ENCODE results near the gene CDH4.

The CDH4 gene

DNA sequence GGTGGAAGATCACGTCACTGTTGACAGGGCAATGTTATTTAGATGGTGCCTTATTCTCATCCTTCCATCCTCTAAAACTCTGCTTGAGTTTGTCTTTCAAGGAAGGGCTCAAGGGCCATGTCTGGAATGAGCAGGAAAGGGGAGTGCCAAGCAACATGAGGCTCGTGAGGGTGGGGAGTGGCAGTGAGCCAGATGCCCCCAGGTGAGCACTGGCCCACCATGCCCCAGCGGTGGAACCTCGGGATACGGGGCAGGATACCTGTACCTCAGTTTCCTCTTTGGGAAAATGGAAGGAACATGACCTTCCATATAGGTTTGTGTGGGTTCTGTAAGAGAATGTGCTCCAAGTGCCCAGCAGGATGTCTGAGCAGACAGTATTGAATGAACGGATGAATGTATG, 476.3 kb downstream of the CDH4 start:
- no peak for DNase-seq

DNA sequence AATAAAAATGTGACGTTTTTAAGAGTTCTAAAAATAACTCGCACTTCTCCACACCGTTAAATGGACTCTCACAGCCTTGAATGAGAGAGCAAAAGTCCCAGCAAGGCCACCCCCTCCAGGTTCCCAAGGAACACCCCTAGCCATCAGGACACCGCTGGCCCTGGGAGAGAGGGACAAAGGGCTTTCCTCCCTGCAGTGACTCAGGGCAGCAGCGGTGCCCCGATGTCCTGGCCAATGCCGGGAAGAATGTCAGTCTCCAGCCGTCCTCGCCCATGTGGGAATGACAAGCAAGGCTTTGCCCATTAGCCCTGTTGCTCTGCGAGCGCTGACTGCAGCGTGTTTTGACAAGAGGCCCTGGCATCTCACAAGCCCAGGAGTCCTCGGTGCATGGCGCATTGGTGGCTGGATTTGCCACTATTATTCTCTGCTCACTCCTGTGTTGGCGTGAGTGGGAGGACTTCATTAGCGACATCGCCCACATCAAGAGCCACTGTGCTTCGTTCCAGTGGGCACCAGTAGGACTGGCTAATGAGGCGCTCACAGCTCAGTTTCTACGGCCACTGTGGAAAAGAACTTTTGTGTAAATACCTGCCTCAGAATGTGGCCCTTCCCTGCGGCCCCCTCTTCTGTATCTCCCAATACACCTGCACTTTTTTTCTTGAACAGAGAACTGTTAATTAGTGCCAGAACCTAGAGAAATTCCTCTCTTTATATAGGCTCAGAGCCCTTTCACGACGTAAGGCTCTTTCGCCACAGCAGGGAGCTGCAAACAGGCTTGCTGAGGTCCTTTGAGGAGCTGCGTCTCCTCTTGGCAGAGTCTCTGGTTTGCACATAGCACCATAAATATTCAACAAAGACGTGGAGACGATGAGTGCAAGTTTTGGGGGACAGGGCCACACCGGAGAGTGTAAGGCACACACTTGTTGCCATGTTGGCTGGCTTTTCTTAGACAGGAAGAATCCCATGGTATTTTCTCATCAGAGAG, 477.0 kb downstream of the CDH4 start:
- DNase-seq, result no peak

DNA sequence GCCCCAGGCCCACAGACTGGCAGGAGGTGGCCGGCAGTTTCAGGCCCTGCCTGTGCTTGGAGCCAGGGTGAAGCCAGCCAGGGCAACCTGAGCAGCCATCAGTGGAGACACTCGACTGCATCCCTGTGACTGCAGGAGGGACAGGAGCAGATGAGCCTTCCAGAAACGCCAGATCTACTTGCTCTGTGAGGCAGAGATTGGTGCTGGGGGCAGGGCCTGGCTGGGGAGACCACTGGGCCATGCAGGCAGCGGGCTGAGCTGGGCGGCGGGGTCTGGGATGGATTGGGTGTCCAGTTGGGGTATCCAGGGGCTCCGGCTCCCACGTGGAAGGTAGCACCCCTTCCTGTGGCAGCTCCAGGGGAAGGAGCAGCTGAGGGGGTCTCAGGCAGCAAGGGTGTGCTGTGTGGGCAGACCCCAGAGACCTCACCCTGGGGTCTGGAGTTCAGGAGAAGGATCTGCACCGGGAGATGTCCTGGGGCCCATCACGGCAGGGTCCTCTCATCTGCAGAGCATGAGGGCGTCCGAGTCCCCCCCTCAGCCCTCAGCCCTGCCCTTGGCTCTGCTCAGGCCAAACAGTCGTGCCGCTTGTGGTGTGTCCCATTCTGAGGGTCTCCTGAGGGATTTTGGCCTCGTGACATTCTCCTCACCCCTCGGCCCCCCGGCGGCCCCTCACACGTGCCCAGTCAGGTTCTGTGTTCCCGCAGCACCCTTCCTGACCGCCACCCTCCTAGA, 478.7 kb downstream of the CDH4 start:
- no peak for DNase-seq

DNA sequence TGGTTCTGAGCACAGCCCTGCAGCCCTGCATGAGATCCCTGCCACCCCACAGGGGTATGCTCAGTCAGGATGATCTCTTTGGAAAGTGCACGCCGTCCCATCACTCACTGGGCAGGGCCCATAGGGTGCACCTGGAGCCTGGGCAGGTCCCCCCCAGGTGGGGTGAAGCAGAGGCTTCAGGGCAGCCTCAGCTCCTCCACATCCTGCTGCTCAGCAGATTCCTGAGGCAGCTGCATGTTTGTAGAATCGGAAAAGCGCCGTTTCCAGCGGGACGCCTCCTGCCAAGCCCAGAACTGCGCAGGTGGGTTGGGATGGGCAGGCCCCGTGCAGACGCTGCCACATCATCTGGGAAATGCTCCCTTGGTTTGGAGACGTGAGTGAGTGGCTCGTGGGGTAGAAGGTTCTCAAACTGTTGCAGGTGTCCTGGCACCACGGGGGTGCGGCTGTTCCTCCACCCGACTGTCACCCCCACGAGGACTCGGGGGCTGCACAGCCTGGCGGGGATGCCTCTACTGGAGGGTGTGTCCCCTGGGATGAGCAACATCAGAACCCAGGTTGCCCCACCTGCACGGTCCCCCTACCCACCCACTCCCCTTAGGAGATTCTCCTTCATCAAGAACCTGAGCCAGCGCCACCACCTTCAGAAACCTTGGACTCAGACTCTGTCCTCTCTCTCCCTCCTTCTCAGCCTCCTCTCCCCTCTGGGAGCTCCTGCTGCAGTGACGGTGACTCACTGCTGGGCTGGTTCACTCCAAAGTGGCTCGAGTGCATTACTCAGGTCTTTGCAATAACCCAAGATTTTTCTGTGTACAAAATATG, 479.5 kb downstream of the CDH4 start:
- no peak for DNase-seq

DNA sequence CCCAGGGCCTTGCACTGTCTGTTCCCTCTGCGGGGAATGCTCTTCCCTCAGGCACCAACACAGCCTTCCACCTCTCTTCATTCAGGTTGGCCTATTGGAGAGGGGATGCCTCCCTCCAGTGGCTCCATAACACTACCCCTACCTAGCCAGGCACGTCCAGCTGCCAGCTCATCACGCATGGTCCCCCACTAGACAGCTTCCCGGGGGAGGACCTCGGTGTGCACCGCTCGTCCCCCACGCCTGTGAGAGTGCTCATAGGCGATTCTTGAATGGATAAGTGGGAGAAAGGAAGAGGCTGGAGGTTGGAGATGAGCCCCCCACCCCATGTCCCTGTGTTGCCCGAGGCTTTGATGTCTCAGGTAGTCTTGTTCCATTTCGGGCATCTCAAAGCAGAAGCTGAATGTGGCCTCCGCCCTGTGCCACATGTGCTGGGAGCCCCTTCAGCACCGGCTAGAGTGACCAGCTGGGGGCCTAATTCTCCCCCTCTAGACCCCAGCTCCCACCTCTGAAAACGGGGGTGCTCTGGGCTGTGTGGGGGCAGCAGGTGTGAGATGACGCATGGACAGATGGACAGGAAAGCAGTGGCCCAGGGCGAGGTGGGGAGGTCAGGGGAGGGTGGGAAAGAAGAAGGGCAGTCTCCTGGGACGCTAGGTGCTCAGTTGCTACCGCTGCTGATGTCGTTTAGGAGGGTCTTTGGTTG, 480.6 kb downstream of the CDH4 start:
- DNase-seq, result no peak

DNA sequence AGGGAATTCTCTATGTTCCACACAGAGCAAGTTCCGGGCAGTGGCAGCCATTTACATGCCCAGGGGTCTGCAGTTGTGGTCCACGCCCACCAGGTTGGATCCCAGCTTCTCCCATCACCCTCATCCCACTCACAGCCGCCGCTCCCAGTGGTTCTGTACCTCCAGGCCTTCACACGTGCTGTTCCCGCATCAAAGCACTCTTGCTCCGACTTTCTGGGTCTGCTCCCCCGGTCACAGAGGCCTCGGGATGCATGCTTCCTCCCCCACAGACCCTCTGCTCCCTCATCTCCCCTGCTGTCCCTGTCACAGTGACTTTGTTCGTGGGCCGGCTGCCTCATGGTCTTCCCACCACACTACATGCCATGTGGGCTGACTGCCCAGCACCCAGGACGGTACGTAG, 481.2 kb downstream of the CDH4 start:
- no peak for DNase-seq

DNA sequence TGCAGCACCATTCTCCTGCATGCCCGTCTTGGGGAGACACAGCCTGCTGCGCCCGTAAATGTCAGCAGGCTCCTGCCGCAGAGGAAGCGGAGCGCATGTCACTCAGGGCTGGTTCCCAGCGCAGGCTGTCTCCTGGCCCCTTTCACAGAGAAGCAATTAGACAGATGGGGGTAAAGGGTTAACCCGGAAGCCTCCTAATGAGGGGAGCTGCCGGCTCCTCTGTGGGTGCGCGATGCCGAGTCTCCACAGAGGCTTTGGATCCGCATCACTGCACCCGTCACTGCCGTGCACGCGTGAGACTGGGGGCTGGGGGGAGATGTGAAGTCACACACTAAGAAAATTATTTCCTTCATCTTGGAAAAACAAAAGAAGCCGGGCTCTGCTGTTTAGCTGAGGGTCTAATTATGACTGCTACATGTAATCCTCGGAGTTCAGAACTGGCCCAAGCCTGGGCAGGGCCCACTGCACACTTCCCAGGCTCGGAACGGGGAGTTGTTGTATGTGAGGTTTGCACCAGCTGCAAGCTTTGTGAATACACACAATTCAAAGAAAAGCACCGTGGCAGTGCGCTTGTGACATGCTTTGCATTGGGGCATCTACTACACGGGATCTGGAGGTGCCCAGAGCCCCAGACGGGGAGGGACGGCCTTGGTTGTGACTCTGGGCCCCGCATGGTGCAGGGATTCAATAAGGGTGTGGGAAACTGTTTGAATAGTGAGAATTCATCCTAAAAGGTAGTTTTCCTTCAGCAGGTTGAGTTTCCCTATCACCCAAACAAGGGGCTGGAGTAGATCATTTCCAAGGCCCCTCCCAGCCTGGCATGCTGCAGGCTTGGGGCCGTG, 482.1 kb downstream of the CDH4 start:
- DNase-seq, result no peak

DNA sequence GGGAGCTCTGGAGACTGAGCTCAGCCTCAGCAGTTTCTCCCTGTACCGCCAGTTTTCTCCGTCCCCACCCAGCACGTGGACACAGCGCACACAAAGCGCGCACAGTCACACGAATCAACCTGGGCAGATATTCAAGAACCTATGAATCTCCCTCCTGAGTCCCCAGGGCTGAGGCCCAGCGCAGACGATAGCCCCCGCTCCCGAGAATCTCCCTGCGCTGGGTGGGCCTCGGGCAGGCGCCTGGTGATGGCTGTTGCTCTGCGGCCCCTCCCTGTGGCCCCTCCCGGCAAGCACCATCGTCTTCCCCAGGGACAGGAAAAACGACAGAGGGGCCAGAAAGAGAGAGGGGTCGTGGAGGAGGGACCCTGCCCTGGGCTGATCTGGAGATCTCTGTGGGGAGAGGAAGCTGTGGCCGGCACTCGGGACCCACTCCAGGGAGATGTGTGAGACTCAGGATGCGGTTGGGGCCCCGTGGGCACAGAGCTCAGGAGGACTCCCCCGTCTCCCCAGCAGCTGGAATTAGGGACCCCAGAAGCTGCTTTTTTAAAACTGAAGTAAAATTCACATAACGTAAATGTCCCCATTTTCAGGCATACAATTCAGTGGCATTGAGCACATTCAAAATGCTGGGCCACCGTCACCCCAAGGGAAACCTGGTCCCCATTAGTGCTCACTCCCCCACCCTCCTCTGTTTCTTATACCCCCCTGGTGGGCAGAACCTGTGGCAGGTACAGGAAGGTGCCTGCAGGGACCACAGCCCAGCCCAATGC, 482.9 kb downstream of the CDH4 start:
- DNase-seq, result no peak

DNA sequence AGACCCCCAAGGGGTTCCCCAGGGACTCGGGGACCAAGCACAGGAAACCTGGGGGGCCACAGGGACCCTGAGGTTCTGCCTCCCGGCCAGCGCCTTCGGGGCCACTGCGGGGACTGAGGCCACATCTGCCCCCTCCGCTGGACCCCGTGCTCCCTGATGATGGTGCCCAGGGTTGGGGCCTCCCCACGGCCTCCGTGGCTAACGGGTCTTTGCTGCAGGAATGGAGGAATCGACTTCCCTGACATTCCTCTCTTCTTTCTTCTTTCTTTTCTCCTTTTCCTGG, 483.4 kb downstream of the CDH4 start:
- no peak for DNase-seq

DNA sequence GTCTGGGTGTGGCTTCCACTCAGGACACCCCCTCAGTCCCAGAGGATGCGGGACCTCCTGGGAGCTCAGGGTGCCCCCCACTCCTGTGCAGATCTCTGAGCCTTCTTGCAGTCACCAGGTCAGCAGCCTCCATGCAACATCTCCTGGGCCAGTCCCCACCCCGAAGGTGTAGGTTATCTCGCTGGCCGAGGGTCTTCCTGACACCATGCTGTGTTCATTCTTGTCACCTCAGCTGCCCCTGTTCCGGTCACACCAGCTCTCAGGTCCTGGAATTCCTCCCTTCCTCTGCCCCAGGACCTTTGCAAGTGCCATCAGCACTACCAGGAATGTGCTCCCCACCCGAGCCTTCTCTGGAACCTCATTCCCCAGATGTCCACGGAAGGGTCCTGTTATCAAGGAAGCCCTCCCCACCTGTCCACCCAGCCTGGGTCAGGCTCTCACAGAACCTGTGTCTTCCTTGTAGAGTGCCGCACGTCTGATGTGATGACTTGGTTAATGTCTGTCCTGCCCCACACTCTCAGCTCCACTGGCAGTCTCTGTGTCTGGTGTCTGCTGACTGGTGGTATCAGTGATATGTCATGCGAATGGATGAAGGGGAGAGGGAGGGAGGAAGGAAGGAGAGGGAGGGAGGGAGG, 484.1 kb downstream of the CDH4 start:
- DNase-seq, result no peak

DNA sequence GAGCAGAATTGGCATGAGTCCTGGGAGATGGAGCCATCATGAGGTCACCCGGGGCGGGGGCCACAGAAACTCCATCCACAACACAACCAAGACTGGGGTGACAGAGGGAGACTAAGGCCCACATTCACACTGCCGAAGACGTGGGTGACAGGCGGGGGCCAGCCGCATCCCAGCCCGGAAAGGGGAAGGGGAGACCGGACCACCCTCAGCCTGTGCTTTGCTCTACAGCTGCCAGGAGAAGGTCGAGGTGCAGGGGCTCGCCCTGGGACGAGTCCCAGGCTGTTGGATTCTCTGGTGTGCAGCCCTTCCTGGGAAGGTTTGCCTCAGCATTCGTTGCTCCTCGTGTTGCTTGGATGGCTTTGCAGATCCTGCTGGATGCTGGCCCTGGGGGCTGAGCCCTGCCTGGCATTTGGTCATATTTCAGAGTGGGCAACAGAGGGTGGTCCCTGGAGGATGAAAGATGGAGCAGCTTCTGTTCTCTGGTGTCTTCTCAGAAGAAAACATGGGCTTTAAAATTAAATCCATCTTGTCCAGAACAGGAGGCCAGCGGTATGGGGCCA, 484.8 kb downstream of the CDH4 start:
- DNase-seq, result no peak

DNA sequence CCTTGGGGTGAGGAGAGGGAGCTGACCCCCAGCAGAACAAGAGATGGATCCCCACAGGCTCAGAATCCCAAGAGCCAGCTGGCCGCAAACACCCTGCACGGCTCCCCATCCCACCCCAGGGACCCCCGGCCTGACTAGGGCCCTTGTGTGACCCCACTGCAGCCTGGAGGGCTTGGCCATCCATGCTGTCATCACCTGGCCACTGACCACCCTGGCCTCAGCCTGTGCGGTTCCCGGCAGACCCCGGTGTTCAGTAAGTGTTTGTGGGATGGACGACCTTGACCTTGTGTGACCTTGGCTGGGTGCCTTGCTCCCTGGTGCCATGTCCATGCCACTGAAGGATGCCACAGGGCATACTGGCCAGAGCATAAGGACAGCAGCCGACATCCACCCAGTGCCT, 485.3 kb downstream of the CDH4 start:
- no peak for DNase-seq

DNA sequence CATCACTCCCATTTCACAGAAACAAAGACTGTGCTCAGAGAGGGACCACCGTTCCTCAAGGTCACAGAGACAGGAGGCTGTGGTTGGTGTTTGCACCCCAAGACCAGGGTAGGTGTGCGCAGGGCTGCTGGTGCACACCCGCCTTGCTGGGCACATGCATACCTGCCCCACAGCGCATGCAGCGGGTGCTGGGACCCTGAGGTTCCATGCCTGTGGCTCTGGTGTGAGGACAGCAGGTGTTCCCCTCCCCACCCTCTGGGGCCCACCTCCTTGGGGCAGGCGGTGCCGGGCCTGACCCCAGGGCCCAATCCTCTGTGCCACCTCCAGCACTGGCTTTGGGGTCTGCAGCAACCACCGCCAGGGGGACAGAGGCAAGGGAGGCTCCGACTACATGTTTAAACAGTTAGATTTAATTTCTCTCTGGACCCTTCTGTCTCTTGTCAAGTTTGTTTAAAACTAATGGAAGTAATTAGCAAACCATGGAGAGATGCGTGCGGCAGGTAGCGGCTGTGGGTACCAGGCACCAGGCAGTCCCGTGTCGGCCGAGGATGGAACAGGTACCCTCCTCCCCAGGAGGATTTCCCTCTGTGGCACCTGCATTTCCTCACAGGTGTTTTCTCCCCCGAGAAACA, 485.9 kb downstream of the CDH4 start:
- no peak for DNase-seq

DNA sequence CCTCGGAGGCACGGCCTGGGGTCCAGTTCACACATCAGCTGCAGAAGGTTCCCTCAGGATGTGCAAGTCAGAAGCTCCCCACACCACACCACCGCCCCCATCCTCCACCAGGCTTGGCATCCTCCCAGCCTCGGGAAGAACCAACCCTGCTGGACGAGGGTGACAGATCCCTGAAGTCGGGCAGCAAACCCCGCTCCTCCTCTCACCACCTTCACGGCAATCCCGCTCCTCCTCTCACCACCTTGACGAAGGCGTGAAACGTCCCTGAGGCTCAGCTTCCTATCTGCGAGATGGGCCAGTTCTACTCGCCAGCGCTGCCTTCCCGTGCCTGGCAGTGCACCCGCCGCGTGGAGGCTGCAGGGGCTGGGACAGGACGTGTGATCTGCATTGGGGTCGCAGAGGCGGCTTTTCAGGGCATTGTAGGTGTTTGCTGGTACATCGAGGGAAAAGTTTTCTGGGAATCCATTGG, 486.6 kb downstream of the CDH4 start:
- no peak for DNase-seq

DNA sequence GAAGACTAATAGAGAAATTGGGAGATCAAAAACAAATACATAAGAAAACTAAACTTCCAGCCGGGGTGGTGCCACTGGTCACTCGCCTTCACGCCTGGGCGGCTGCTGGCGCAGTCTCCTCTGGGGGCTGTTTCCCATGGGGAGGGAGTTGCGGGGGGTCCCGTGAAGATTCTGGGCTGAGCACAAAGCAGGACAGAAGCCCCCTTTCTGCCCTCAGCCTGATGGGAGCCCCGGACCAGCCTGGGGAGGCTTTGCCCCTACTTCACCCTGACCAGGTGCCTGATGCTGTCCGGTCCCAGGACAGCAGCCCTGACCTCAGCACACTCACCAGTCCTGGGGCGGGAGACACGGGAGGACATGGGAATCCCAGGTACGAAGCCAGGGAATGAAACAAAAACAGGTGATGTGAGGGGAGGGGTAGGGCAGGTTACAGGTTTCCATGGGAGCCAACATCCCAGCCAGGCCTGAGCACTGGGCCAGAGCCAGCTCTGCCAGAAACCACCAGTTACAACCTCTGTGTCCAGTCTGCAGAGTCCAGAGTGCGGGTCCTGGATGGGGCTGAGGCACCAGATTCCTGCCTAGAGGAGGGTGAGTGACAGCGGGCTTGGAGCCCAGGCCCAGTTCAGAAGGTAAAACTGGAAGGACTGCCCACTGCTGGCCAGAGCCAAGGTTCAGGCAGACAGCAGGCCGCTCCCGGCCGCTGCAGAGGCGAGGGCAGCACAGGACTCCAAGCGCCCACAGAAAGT, 487.2 kb downstream of the CDH4 start:
- no peak for DNase-seq

DNA sequence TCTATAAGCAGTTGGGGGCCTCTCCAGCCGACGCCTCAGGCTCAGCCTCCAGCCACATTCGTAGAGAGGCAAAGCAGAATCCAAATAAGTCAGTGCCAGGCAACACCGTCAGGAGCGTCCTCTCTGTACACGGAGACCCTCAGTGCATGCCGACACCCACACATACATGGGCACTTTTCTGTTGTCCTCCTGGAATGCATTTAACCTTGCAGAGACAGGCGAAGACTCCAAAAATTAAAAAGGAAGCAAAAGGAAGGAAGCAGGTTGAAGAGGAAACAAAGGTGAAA, 487.7 kb downstream of the CDH4 start:
- DNase-seq, result no peak

DNA sequence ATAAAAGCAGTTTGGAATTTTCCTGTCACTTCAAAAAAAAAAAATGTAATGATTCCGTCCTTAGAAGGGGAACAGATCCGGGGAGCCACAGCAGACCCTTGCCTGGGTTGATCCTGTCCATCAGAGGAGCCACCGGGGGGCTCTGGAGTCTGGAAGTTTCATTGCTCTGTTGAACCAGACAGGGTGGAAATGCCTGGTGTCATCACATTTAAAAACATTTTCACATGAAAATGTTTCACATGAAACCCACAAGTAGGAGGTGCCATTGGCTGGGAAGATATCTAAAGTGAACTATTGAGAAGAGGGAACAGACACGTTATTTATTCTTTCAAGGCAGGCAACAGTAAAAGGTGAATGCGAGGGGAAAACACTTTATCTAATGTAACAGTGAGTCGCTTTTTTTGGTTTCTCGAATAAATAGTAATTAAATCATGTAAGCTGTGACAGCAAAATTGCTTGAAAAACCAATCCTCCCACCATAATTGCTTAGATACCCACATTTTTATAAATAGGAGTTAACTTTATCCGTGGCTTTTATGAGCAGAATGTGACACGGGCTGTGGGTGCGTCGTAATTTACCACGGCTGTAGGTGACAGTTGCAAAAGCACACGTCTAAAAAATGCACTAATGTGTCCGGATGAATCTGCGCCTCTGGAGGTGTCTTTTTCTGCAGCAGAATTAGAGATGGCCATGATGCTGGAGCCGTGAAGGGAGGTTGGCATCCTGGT, 490.2 kb downstream of the CDH4 start:
- DNase-seq, result no peak

DNA sequence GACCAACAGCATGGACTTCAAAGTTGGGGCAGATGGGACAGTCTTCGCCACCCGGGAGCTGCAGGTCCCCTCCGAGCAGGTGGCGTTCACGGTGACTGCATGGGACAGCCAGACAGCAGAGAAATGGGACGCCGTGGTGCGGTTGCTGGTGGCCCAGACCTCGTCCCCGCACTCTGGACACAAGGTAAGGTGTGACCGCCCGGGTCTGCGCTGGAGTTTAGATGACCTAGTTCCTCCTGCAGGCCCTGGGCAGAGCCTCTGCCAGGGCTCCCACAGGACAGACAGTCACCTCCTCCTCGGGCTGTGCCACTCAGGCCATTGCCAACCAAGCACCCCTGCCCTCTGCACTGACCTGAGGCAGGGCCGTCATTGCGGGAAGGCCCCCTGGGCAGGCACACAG, 491.5 kb downstream of the CDH4 start:
- no peak for DNase-seq
